Upper lobe of left lung (tissue), 6 donors: Measurements from ENCODE around the gene NLRP7. TPM values are rescaled to one million over a fixed set of nuclear protein-coding genes. Genes with fewer than 3 reads are reported as not detected.
"Not testable (repeated sequence)": the region's sequence is repeated elsewhere in the genome, so short reads cannot be mapped to it uniquely, and the experiment has no call there.

Experiments
- ATAC-seq, 2 donors: fragments of 200-7000 bp; cut with Tn5 transposase; one replicate each; pipeline ENCODE4 v1.9.1; 2022; ENCODE audit warnings: mild to moderate bottlenecking in 2 of 2, moderate library complexity in 2 of 2; ENCODE audit not compliant: low FRiP score in 2 of 2
- DNase-seq, 2 donors: peaks; one replicate each; pipeline ENCODE4 v3.0.0-alpha.2; 2019 to 2020
- H3K27ac ChIP-seq, 4 donors: fragments of 200-600 bp; sonication (generic); one replicate each; pipeline ENCODE4 v1.5.1; 2016 to 2019
- H3K27me3 ChIP-seq, 4 donors: fragments of 200-600 bp; sonication (generic); one replicate each; pipeline ENCODE4 v1.5.1; 2017 to 2019
- H3K36me3 ChIP-seq, 4 donors: fragments of 200-600 bp; sonication (generic); one replicate each; pipeline ENCODE4 v1.5.1; 2016 to 2019
- H3K4me1 ChIP-seq, 4 donors: fragments of 200-600 bp; sonication (generic); one replicate each; pipeline ENCODE4 v1.5.1; 2018 to 2019
- H3K4me3 ChIP-seq, 4 donors: fragments of 200-600 bp; sonication (generic); one replicate each; pipeline ENCODE4 v1.5.1; 2017 to 2019; ENCODE audit warnings: mild to moderate bottlenecking in 2 of 4, moderate library complexity in 1 of 4
- H3K9me3 ChIP-seq, 4 donors: fragments of 200-600 bp; sonication (generic); one replicate each; pipeline ENCODE4 v1.5.1; 2018 to 2019
- EP300 ChIP-seq, 4 donors: sonication (generic); formaldehyde crosslinking; IDR thresholded peaks; one replicate each; pipeline ENCODE4 v1.5.1; 2017; ENCODE audit warnings: antibody characterized with exemption in 4 of 4, control low read depth in 2 of 4
- POLR2A ChIP-seq, 4 donors: fragments of 450-650 bp; IDR thresholded peaks; one replicate each; pipeline ENCODE4 v1.5.1; 2016 to 2017; ENCODE audit warnings: antibody characterized with exemption in 4 of 4, mild to moderate bottlenecking in 2 of 4
- POLR2AphosphoS5 ChIP-seq, 2 donors: sonication (generic); formaldehyde crosslinking; IDR thresholded peaks; one replicate each; pipeline ENCODE4 v1.5.1; 2017; ENCODE audit warnings: antibody characterized with exemption in 2 of 2
- WGBS, 2 donors: methylation state at CpG; one replicate each; pipeline ENCODE4 v1.1.5; 2017 to 2018; 5-methylcytosine and 5-hydroxymethylcytosine counted together
- total RNA-seq, 6 donors: library from RNA; depleted of rRNA in 4 of 6; stranded (reverse); fragments of >200 nt in 4 of 6; gene quantifications; one replicate each; pipeline versions ENCODE4 v1.1.0 to v1.2.1, GENCODE V29; 2016 to 2021
- TF ChIP-seq, protein P1 (sequence below), 6 experiments: fragments of 450-650 bp in 4 of 6; fragments of 200-600 bp in 2 of 6; sonication (generic) in 2 of 6; IDR thresholded peaks; one replicate each; pipeline ENCODE4 v1.5.1; 2016 to 2019; ENCODE audit warnings: antibody characterized with exemption in 6 of 6
- donor health status: DM: no; HTN: no; CAD: no; lungs with moderate emphysema.
- donor health status: DM: no; HTN: yes; CAD: no; lungs with severe emphysema.

Gene NLRP7
- total RNA-seq, 6 donors from 2014 or later: 0.07 TPM; not detected in 5

- no peaks in the 10 kb centered on the region for H3K4me1 ChIP-seq
- no peaks in the 10 kb centered on the region for H3K36me3 ChIP-seq
- TF ChIP-seq POLR2A (IDR thresholded peaks at IDR 0.05) (no peak), EP300 (IDR thresholded peaks at IDR 0.05) (no peak), POLR2AphosphoS5 (IDR thresholded peaks at IDR 0.05) (no peak)
- TF ChIP-seq, protein P1, sequence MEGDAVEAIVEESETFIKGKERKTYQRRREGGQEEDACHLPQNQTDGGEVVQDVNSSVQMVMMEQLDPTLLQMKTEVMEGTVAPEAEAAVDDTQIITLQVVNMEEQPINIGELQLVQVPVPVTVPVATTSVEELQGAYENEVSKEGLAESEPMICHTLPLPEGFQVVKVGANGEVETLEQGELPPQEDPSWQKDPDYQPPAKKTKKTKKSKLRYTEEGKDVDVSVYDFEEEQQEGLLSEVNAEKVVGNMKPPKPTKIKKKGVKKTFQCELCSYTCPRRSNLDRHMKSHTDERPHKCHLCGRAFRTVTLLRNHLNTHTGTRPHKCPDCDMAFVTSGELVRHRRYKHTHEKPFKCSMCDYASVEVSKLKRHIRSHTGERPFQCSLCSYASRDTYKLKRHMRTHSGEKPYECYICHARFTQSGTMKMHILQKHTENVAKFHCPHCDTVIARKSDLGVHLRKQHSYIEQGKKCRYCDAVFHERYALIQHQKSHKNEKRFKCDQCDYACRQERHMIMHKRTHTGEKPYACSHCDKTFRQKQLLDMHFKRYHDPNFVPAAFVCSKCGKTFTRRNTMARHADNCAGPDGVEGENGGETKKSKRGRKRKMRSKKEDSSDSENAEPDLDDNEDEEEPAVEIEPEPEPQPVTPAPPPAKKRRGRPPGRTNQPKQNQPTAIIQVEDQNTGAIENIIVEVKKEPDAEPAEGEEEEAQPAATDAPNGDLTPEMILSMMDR (IDR thresholded peaks at IDR 0.05): no peak
- H3K4me3 ChIP-seq: no peak overlapping the region
- ATAC-seq (no peak), DNase-seq (no peak)
- WGBS, 2 donors: 75 to 77% methylated on average over 9 of the region's 9 CpGs
- H3K27ac ChIP-seq: no peak overlapping the region
- peaks cover 0 to 9% (median 6%) of the 10 kb centered on the region in 4 donors for H3K9me3 ChIP-seq
- H3K27me3 ChIP-seq: no peaks in the 10 kb centered on the region
These were observed 24.1 kb downstream of the NLRP7 start for GRCh38 chr19:54923276-54923675.

DNA sequence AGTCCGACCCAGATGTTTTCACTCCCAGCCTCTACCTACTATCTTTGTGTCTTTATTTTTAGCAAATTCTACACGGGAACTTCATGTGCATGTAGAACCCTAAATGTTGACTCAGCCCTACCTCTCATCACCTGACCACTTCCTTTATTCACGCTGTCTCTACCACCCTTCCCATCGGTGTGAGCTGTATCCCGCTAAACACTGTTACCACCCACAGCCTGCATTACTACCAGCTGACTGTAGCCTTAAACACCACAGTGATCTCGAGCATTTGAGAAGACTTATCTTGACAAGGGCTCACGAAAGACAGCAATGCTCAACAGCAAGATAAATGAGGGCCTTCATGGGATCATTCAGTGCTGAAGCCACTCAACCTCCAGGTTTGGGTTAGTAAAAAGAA lies 26.2 kb downstream of the NLRP7 start:
- no peak overlapping the region for H3K4me3 ChIP-seq
- 48 to 51% methylated on average over 6 to 7 of the region's 7 CpGs for WGBS, 2 donors
- TF ChIP-seq, protein P1 (IDR thresholded peaks at IDR 0.05): no peak
- TF ChIP-seq POLR2AphosphoS5 (IDR thresholded peaks at IDR 0.05): no peak
- TF ChIP-seq POLR2A (IDR thresholded peaks at IDR 0.05): no peak
- TF ChIP-seq EP300 (IDR thresholded peaks at IDR 0.05): no peak
- no peak for DNase-seq
- no peaks in the 10 kb centered on the region for H3K9me3 ChIP-seq
- no peak for ATAC-seq
- H3K36me3 ChIP-seq: no peaks in the 10 kb centered on the region
- H3K27ac ChIP-seq: no peak overlapping the region
- H3K27me3 ChIP-seq: no peaks in the 10 kb centered on the region
- no peaks in the 10 kb centered on the region for H3K4me1 ChIP-seq

DNA sequence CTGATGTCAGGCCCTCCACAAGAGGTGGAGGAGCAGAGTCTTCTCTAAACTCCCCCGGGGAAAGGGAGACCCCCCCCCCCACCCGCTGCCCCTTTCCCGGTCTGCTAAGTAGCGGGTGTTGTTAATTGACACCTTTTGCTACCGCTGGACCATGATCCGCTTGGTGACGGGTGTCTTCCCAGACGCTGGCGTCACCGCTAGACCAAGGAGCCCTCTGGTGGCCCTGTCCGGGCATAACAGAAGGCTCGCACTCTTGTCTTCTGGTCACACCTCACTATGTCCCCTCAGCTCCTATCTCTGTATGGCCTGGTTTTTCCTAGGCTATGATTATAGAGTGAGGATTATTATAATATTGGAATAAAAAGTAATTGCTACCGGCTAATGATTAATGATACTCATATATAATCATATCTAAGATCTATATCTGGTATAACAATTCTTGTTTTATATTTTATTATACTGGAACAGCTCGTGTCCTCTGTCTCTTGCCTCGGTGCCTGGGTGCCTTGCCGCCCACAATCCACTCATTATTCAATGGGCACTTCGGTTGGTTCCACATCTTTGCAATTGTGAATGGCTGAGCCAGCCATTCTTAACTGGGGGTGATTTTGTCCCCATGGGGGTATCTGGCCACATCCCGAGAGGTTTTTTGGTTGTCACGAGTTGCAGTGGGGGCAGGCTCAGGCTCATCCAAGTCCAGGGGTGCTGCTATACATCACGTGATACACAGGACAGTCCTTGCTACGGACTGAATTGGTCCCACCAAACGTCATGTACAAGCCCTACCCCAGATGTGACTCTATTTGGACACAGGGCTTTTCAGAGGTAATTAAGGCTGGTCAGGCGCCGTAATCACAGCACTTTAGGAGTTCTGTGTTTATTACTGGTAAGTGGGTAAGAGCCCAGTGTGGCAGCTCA lies 27.4 kb downstream of the NLRP7 start:
- DNase-seq, H3K36me3 ChIP-seq, H3K27me3 ChIP-seq, H3K4me1 ChIP-seq, H3K9me3 ChIP-seq, H3K27ac ChIP-seq, H3K4me3 ChIP-seq, ATAC-seq: not testable (repeated sequence)
- 57 to 73% methylated on average over 12 to 14 of the region's 24 CpGs for WGBS, 2 donors
- TF ChIP-seq, protein P1 (IDR thresholded peaks at IDR 0.05): peak in 3 of 6 experiments; percentile 31 to 43 (median 39)

DNA sequence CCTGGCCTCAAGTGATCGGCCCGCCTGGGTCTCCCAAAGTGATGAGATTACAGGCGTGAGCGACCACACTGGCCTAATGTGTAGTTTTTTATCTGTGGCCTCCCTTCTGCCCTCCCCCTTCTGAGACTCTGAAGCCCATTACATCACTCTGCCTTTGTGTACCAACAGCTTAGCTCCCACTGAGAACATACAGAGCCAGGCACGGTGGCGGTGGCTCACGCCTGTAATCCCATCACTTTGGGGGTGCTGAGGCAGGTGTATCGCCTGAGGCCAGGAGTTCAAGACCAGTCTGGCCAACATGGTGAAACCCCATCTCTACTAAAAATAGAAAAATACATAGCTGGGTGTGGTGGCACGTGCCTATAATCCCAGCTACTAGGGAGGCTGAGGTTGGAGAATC lies 28.8 kb downstream of the NLRP7 start:
- Histone ChIP-seq H3K27ac (no peak overlapping the region), H3K4me3 (no peak overlapping the region), H3K27me3 (no peaks in the 10 kb centered on the region), H3K36me3 (no peaks in the 10 kb centered on the region), H3K9me3 (no peaks in the 10 kb centered on the region), H3K4me1 (no peaks in the 10 kb centered on the region)
- 90 to 95% methylated on average over 9 of the region's 9 CpGs for WGBS, 2 donors
- TF ChIP-seq POLR2AphosphoS5 (IDR thresholded peaks at IDR 0.05) (no peak), POLR2A (IDR thresholded peaks at IDR 0.05) (no peak), EP300 (IDR thresholded peaks at IDR 0.05) (no peak)
- TF ChIP-seq, protein P1 (IDR thresholded peaks at IDR 0.05): no peak
- DNase-seq (no peak), ATAC-seq (no peak)

- peak in 1 of 2 donors; percentile 34 for ATAC-seq
- TF ChIP-seq POLR2AphosphoS5 (IDR thresholded peaks at IDR 0.05) (no peak), EP300 (IDR thresholded peaks at IDR 0.05) (no peak), POLR2A (IDR thresholded peaks at IDR 0.05) (no peak)
- TF ChIP-seq, protein P1 (IDR thresholded peaks at IDR 0.05): no peak
- 47 to 63% methylated on average over 11 of the region's 11 CpGs for WGBS, 2 donors
- Histone ChIP-seq H3K27me3 (no peaks in the 10 kb centered on the region), H3K9me3 (no peaks in the 10 kb centered on the region), H3K4me1 (no peaks in the 10 kb centered on the region), H3K36me3 (no peaks in the 10 kb centered on the region), H3K27ac (no peak overlapping the region), H3K4me3 (no peak overlapping the region)
- DNase-seq: no peak
These were observed 30.5 kb downstream of the NLRP7 start for GRCh38 chr19:54916822-54917221.

- H3K27me3 ChIP-seq, H3K4me3 ChIP-seq, H3K4me1 ChIP-seq, H3K9me3 ChIP-seq, H3K36me3 ChIP-seq, H3K27ac ChIP-seq, DNase-seq, ATAC-seq: not testable (repeated sequence)
- 68 to 77% methylated on average over 1 to 3 of the region's 5 CpGs for WGBS, 2 donors
These were observed 39.4 kb downstream of the NLRP7 start for GRCh38 chr19:54907899-54908298.
